ENCODE measurements around the gene SIDT1. TPM values are rescaled to one million over a fixed set of nuclear protein-coding genes. Genes with fewer than 3 reads are reported as not detected.

SIDT1 gene
- total RNA-seq, 4 donors from 2014 or later, result 62.5 to 116 (median 91.6) TPM

DNA sequence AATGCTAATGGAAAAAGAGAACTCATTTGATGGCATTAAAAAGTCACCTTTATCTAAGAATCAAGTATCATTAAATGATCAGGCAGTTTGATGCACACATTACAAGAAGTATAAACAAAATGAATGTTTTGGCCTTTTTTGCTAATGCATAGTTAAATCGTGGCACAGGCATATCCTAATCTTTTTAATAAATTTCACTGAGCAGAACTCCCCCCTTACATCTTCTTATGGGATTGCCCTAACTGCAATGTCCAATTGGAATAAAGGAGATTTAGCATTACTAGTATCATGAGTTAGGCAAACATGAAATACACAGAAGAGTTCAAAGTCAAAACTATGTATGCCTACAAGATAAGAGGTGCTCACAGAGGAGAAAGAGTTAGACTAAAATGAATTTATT lies 131.4 kb downstream of the SIDT1 start:
- no peaks in the 10 kb centered on the region for H3K9me3 ChIP-seq
- no peak overlapping the region for H3K4me3 ChIP-seq
- H3K4me1 ChIP-seq, result peaks cover 0 to 18% (median 0%) of the 10 kb centered on the region in 4 donors
- peaks cover 0 to 33% (median 0%) of the 10 kb centered on the region in 3 donors for H3K36me3 ChIP-seq
- H3K27me3 ChIP-seq, result no peaks in the 10 kb centered on the region
- DNase-seq, result no peak
- no peak for TF ChIP-seq CTCF (IDR thresholded peaks at IDR 0.05)
- no peak for TF ChIP-seq POLR2A (IDR thresholded peaks at IDR 0.05)
- no peak overlapping the region for H3K27ac ChIP-seq

- TF ChIP-seq POLR2A (IDR thresholded peaks at IDR 0.05), result no peak
- TF ChIP-seq CTCF (IDR thresholded peaks at IDR 0.05), result no peak
- no peaks in the 10 kb centered on the region for H3K27me3 ChIP-seq
- H3K4me1 ChIP-seq, result peaks cover 0 to 18% (median 0%) of the 10 kb centered on the region in 4 donors
- H3K36me3 ChIP-seq, result peaks cover 0 to 24% (median 0%) of the 10 kb centered on the region in 3 donors
- H3K9me3 ChIP-seq, result no peaks in the 10 kb centered on the region
- H3K27ac ChIP-seq, result peak overlapping the region in 1 of 4 donors; percentile 6
- DNase-seq, result no peak
- H3K4me3 ChIP-seq, result no peak overlapping the region
Observed at GRCh38 chr3:113664523-113665094, 132.3 kb downstream of the SIDT1 start.

GRCh38 chr3:113668015-113668414 lies 135.7 kb downstream of the SIDT1 start:
- no peak overlapping the region for H3K27ac ChIP-seq
- H3K36me3 ChIP-seq, result peaks cover 0 to 9% (median 0%) of the 10 kb centered on the region in 3 donors
- DNase-seq, result peak in 1 of 3 donors; percentile 46
- TF ChIP-seq POLR2A (IDR thresholded peaks at IDR 0.05), result no peak
- TF ChIP-seq CTCF (IDR thresholded peaks at IDR 0.05), result no peak
- no peaks in the 10 kb centered on the region for H3K27me3 ChIP-seq
- H3K9me3 ChIP-seq, result no peaks in the 10 kb centered on the region
- H3K4me1 ChIP-seq, result peaks cover 0 to 16% (median 0%) of the 10 kb centered on the region in 4 donors
- no peak overlapping the region for H3K4me3 ChIP-seq

GRCh38 chr3:113673593-113673992 lies 141.2 kb downstream of the SIDT1 start:
- H3K27me3 ChIP-seq, result no peaks in the 10 kb centered on the region
- peaks cover 0 to 36% (median 0%) of the 10 kb centered on the region in 3 donors for H3K36me3 ChIP-seq
- TF ChIP-seq POLR2A (IDR thresholded peaks at IDR 0.05), result no peak
- no peak for TF ChIP-seq CTCF (IDR thresholded peaks at IDR 0.05)
- no peaks in the 10 kb centered on the region for H3K9me3 ChIP-seq
- H3K4me3 ChIP-seq, result no peak overlapping the region
- no peak overlapping the region for H3K27ac ChIP-seq
- H3K4me1 ChIP-seq, result no peaks in the 10 kb centered on the region
- DNase-seq, result no peak

GRCh38 chr3:113676261-113676660 lies 143.9 kb downstream of the SIDT1 start:
- TF ChIP-seq CTCF (IDR thresholded peaks at IDR 0.05), result no peak
- TF ChIP-seq POLR2A (IDR thresholded peaks at IDR 0.05), result no peak
- H3K4me3 ChIP-seq, result no peak overlapping the region
- no peaks in the 10 kb centered on the region for H3K4me1 ChIP-seq
- no peaks in the 10 kb centered on the region for H3K9me3 ChIP-seq
- H3K27ac ChIP-seq, result no peak overlapping the region
- no peak for DNase-seq
- H3K36me3 ChIP-seq, result peaks cover 0 to 36% (median 0%) of the 10 kb centered on the region in 3 donors
- no peaks in the 10 kb centered on the region for H3K27me3 ChIP-seq
